Suprapubic skin (tissue), 4 donors: ENCODE data around the gene RINT1. TPM values are rescaled to one million over a fixed set of nuclear protein-coding genes. Genes with fewer than 3 reads are reported as not detected.
"Not testable (repeated sequence)": the region's sequence is repeated elsewhere in the genome, so short reads cannot be mapped to it uniquely, and the experiment has no call there.

Experiments
- DNase-seq, 2 donors: peaks; one replicate each; pipeline ENCODE4 v3.0.0-alpha.2; 2019; ENCODE audit warnings: low spot score in 2 of 2
- H3K27ac ChIP-seq: fragments of 200-600 bp; sonication (generic); one replicate; pipeline ENCODE4 v1.5.1; 2019
- H3K27me3 ChIP-seq: fragments of 200-600 bp; sonication (generic); one replicate; pipeline ENCODE4 v1.5.1; 2019
- H3K36me3 ChIP-seq: fragments of 200-600 bp; sonication (generic); one replicate; pipeline ENCODE4 v1.5.1; 2019
- H3K4me1 ChIP-seq: fragments of 200-600 bp; sonication (generic); one replicate; pipeline ENCODE4 v1.5.1; 2019
- H3K4me3 ChIP-seq: fragments of 200-600 bp; sonication (generic); one replicate; pipeline ENCODE4 v1.5.1; 2019; ENCODE audit warnings: mild to moderate bottlenecking
- H3K9me3 ChIP-seq: fragments of 200-600 bp; sonication (generic); one replicate; pipeline ENCODE4 v1.5.1; 2019
- CTCF ChIP-seq, 2 donors: fragments of 200-600 bp in 1 of 2; fragments of 450-650 bp in 1 of 2; sonication (generic) in 1 of 2; IDR thresholded peaks; one replicate each; pipeline ENCODE4 v1.5.1; 2016 to 2019; ENCODE audit warnings: antibody characterized with exemption in 2 of 2, mild to moderate bottlenecking in 1 of 2, moderate library complexity in 1 of 2
- EP300 ChIP-seq: sonication (generic); formaldehyde crosslinking; IDR thresholded peaks from one replicate; pipeline ENCODE4 v1.6.1; 2017; ENCODE audit warnings: antibody characterized with exemption
- POLR2A ChIP-seq, 2 donors: fragments of 450-650 bp; IDR thresholded peaks; one replicate each; pipeline ENCODE4 v1.6.1; 2017; ENCODE audit warnings: antibody characterized with exemption in 2 of 2, mild to moderate bottlenecking in 2 of 2, moderate library complexity in 2 of 2
- POLR2AphosphoS5 ChIP-seq, 3 donors: sonication (generic); formaldehyde crosslinking; IDR thresholded peaks; one replicate each; pipeline ENCODE4 v1.6.1; 2017; ENCODE audit warnings: antibody characterized with exemption in 3 of 3
- WGBS: methylation state at CpG from one replicate; pipeline ENCODE4 v1.1.5; 2018; 5-methylcytosine and 5-hydroxymethylcytosine counted together
- total RNA-seq, 4 donors: library from RNA; depleted of rRNA; stranded (reverse); fragments of >200 nt; gene quantifications; one replicate each; pipeline ENCODE4 v1.1.0, GENCODE V29; 2016

RINT1 gene
- total RNA-seq, 4 donors from 2014 or later: 12.9 to 39.5 (median 17.4) TPM

GRCh38 chr7:105524840-105525239 is 7.2 kb upstream of the RINT1 start:
- H3K9me3 ChIP-seq: no peaks in the 10 kb centered on the region
- TF ChIP-seq POLR2A (IDR thresholded peaks at IDR 0.05) (no peak), CTCF (IDR thresholded peaks at IDR 0.05) (no peak), POLR2AphosphoS5 (IDR thresholded peaks at IDR 0.05) (no peak), EP300 (no peak)
- H3K27me3 ChIP-seq: no peaks in the 10 kb centered on the region

GRCh38 chr7:105527737-105528136 is 4.3 kb upstream of the RINT1 start:
- not testable (repeated sequence) for H3K36me3 ChIP-seq, H3K27ac ChIP-seq, H3K27me3 ChIP-seq, DNase-seq, H3K4me1 ChIP-seq, H3K4me3 ChIP-seq, H3K9me3 ChIP-seq
- WGBS: 92% methylated on average over 5 of the region's 5 CpGs

More at GRCh38 chr7:105524840-105525239, 7.2 kb upstream of the RINT1 start:
- H3K36me3 ChIP-seq: no peaks in the 10 kb centered on the region
- no peak overlapping the region for H3K4me3 ChIP-seq
- no peak overlapping the region for H3K27ac ChIP-seq
- no peak for DNase-seq
- H3K4me1 ChIP-seq: peaks cover 17% of the 10 kb centered on the region
- WGBS: 86% methylated on average over 4 of the region's 4 CpGs

GRCh38 chr7:105530126-105530525 is 1.9 kb upstream of the RINT1 start:
- H3K27me3 ChIP-seq: no peaks in the 10 kb centered on the region
- H3K4me1 ChIP-seq: peaks cover 25% of the 10 kb centered on the region
- TF ChIP-seq CTCF (IDR thresholded peaks at IDR 0.05) (no peak), POLR2A (IDR thresholded peaks at IDR 0.05) (no peak), EP300 (no peak), POLR2AphosphoS5 (IDR thresholded peaks at IDR 0.05) (no peak)
- no peak overlapping the region for H3K4me3 ChIP-seq
- 93% methylated on average over 10 of the region's 10 CpGs for WGBS
- no peak for DNase-seq
- H3K9me3 ChIP-seq: no peaks in the 10 kb centered on the region
- H3K27ac ChIP-seq: no peak overlapping the region
- peaks cover under 1% of the 10 kb centered on the region for H3K36me3 ChIP-seq

GRCh38 chr7:105530546-105530945 is 1.5 kb upstream of the RINT1 start:
- peaks cover 25% of the 10 kb centered on the region for H3K4me1 ChIP-seq
- WGBS: 96% methylated on average over 20 of the region's 20 CpGs
- H3K9me3 ChIP-seq: no peaks in the 10 kb centered on the region
- TF ChIP-seq POLR2AphosphoS5 (IDR thresholded peaks at IDR 0.05) (no peak), EP300 (no peak), CTCF (IDR thresholded peaks at IDR 0.05) (no peak), POLR2A (IDR thresholded peaks at IDR 0.05) (no peak)
- no peak overlapping the region for H3K4me3 ChIP-seq
- no peak overlapping the region for H3K27ac ChIP-seq
- H3K36me3 ChIP-seq: peaks cover 4% of the 10 kb centered on the region
- H3K27me3 ChIP-seq: no peaks in the 10 kb centered on the region
- no peak for DNase-seq

GRCh38 chr7:105532709-105533460 is 884 bp downstream of the RINT1 start:
- peaks cover 25% of the 10 kb centered on the region for H3K4me1 ChIP-seq
- no peaks in the 10 kb centered on the region for H3K9me3 ChIP-seq
- TF ChIP-seq POLR2AphosphoS5 (IDR thresholded peaks at IDR 0.05): no peak
- no peak for TF ChIP-seq POLR2A (IDR thresholded peaks at IDR 0.05)
- no peak for TF ChIP-seq EP300
- no peak for TF ChIP-seq CTCF (IDR thresholded peaks at IDR 0.05)
- H3K27ac ChIP-seq: peak overlapping the region; percentile 86
- H3K36me3 ChIP-seq: peaks cover 20% of the 10 kb centered on the region
- WGBS: 32% methylated on average over 12 of the region's 12 CpGs
- no peaks in the 10 kb centered on the region for H3K27me3 ChIP-seq
- DNase-seq: no peak
- peak overlapping the region; percentile 86 for H3K4me3 ChIP-seq
